HepG2 (cell line): ENCODE data around the gene AMTN. TPM values are rescaled to one million over a fixed set of nuclear protein-coding genes. Genes with fewer than 3 reads are reported as not detected.

Source experiments
- polyA plus RNA-seq, 8 experiments: library from polyadenylated mRNA; depleted of rRNA in 3 of 8; stranded (reverse) in 7 of 8; unstranded in 1 of 8; fragments of >200 nt; fragmentation: Illumina TruSeq in 4 of 8; extraction: Trizol in 4 of 8; gene quantifications; 2 replicates each; pipeline versions ENCODE4 v1.2.1 to v1.2.3, GENCODE V29; 2011 to 2016; ENCODE audit warnings: low read depth in 4 of 8, missing spikeins in 1 of 8, mixed read lengths in 1 of 8; ENCODE audit not compliant: insufficient read depth in 1 of 8
- total RNA-seq, 5 experiments: library from RNA; depleted of rRNA; stranded (reverse); fragments of >200 nt; fragmentation: Illumina TruSeq; extraction: Trizol; gene quantifications; 2 replicates each; pipeline ENCODE4 v1.2.3, GENCODE V29; 2016; ENCODE audit warnings: low read depth in 1 of 5
- TF ChIP-seq, protein P1 (sequence below): sonication (generic); formaldehyde crosslinking; IDR thresholded peaks from 2 replicates; pipeline ENCODE4 v1.5.0; 2020; ENCODE audit warnings: missing genetic modification reagents, mild to moderate bottlenecking, borderline replicate concordance
- TF ChIP-seq, protein P2 (sequence below): sonication (generic); formaldehyde crosslinking; IDR thresholded peaks from 2 replicates; pipeline ENCODE4 v1.4.0; 2020; ENCODE audit warnings: mild to moderate bottlenecking, missing genetic modification reagents

Gene AMTN
- total and polyA plus RNA-seq, 2 of the 13 experiments (the other 11 are each of a cell fraction or from before 2014, with no cell fraction given), result 0.15 TPM; not detected in 1

DNA sequence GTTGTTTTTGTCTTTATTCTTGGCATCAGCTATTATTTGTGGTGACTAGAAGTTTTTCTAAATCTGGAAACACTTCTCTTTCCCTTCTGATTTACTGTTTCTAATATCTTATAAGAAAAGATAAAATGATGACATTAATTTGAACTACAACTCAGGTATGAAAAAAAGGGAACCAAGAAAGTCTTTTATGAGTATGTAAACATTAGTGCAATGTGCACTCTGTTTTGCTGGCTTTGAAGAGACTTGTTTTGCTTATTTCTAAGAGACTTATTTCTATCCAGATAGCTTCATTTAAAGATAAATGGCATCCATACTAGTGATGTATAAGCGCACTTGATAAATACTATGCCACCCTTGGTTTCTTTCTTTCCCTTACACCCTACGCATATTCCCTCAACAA, 63.6 kb downstream of the AMTN start (continued):
- TF ChIP-seq, protein P1, sequence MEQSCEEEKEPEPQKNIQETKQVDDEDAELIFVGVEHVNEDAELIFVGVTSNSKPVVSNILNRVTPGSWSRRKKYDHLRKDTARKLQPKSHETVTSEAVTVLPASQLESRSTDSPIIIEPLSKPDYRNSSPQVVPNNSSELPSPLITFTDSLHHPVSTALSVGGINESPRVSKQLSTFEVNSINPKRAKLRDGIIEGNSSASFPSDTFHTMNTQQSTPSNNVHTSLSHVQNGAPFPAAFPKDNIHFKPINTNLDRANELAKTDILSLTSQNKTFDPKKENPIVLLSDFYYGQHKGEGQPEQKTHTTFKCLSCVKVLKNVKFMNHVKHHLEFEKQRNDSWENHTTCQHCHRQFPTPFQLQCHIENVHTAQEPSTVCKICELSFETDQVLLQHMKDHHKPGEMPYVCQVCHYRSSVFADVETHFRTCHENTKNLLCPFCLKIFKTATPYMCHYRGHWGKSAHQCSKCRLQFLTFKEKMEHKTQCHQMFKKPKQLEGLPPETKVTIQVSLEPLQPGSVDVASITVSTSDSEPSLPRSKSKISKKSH, result no peak
- TF ChIP-seq, protein P2, sequence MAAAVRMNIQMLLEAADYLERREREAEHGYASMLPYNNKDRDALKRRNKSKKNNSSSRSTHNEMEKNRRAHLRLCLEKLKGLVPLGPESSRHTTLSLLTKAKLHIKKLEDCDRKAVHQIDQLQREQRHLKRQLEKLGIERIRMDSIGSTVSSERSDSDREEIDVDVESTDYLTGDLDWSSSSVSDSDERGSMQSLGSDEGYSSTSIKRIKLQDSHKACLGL (CRISPR knock-in tag), result no peak

Other genes starting within 250 kb of the AMTN start
- not detected in 2 replicates for gene CABS1, start 183.6 kb upstream of the AMTN start, total RNA-seq (2016; rRNA removed; fragmentation: Illumina TruSeq; extraction: Trizol)
- not detected in 2 replicates for gene CABS1, start 183.6 kb upstream of the AMTN start, polyA plus RNA-seq (2011; rRNA removed)
- not detected in 2 replicates for gene SMR3A, start 157.8 kb upstream of the AMTN start, total RNA-seq (2016; rRNA removed; fragmentation: Illumina TruSeq; extraction: Trizol)
- gene SMR3A, start 157.8 kb upstream of the AMTN start, polyA plus RNA-seq (2011; rRNA removed), result not detected in 2 replicates
- not detected in 2 replicates for gene SMR3B, start 135.4 kb upstream of the AMTN start, total RNA-seq (2016; rRNA removed; fragmentation: Illumina TruSeq; extraction: Trizol)
- gene SMR3B, start 135.4 kb upstream of the AMTN start, polyA plus RNA-seq (2011; rRNA removed), result not detected in 2 replicates
- not detected in 2 replicates for gene OPRPN, start 120.6 kb upstream of the AMTN start, total RNA-seq (2016; rRNA removed; fragmentation: Illumina TruSeq; extraction: Trizol)
- gene OPRPN, start 120.6 kb upstream of the AMTN start, polyA plus RNA-seq (2011; rRNA removed), result not detected in 2 replicates
- not detected in 2 replicates for gene MUC7, start 46.4 kb upstream of the AMTN start, total RNA-seq (2016; rRNA removed; fragmentation: Illumina TruSeq; extraction: Trizol)
- gene MUC7, start 46.4 kb upstream of the AMTN start, polyA plus RNA-seq (2011; rRNA removed), result 0.03 and 0.14 TPM in 2 replicates
- gene AMBN, start 73.7 kb downstream of the AMTN start, total RNA-seq (2016; rRNA removed; fragmentation: Illumina TruSeq; extraction: Trizol), result not detected in 2 replicates
- gene AMBN, start 73.7 kb downstream of the AMTN start, polyA plus RNA-seq (2011; rRNA removed), result not detected in 2 replicates
- not detected in 2 replicates for gene ENAM, start 110.2 kb downstream of the AMTN start, total RNA-seq (2016; rRNA removed; fragmentation: Illumina TruSeq; extraction: Trizol)
- 0.01 TPM in 1 of 2 replicates, not detected in the other for gene ENAM, start 110.2 kb downstream of the AMTN start, polyA plus RNA-seq (2011; rRNA removed)
- gene JCHAIN, start 147.9 kb downstream of the AMTN start, total RNA-seq (2016; rRNA removed; fragmentation: Illumina TruSeq; extraction: Trizol), result not detected in 2 replicates
- gene JCHAIN, start 147.9 kb downstream of the AMTN start, polyA plus RNA-seq (2011; rRNA removed), result not detected in 2 replicates
- 19.5 and 27.5 TPM in 2 replicates for gene UTP3, start 170.0 kb downstream of the AMTN start, total RNA-seq (2016; rRNA removed; fragmentation: Illumina TruSeq; extraction: Trizol)
- gene UTP3, start 170.0 kb downstream of the AMTN start, polyA plus RNA-seq (2011; rRNA removed), result 6.4 and 6.9 TPM in 2 replicates
- gene RUFY3, start 203.4 kb downstream of the AMTN start, total RNA-seq (2016; rRNA removed; fragmentation: Illumina TruSeq; extraction: Trizol), result 21.3 and 25.3 TPM in 2 replicates
- gene RUFY3, start 203.4 kb downstream of the AMTN start, polyA plus RNA-seq (2011; rRNA removed), result 17.9 and 19.9 TPM in 2 replicates